Peyer's patch (tissue), 4 donors: ENCODE measurements around the gene ADAM12.

Source experiments
- CTCF ChIP-seq, 6 experiments: fragments of 450-650 bp in 4 of 6; fragments of 200-600 bp in 2 of 6; sonication (generic) in 1 of 6; IDR thresholded peaks; one replicate each; pipeline ENCODE4 v1.5.1; 2017 to 2019; ENCODE audit warnings: antibody characterized with exemption in 6 of 6, mild to moderate bottlenecking in 3 of 6, moderate library complexity in 1 of 6
- POLR2A ChIP-seq, 2 donors: fragments of 450-650 bp; IDR thresholded peaks; one replicate each; pipeline ENCODE4 v1.5.1; 2017; ENCODE audit warnings: antibody characterized with exemption in 2 of 2, mild to moderate bottlenecking in 2 of 2, moderate library complexity in 2 of 2

- no peak for TF ChIP-seq POLR2A (IDR thresholded peaks at IDR 0.05)
- TF ChIP-seq CTCF (IDR thresholded peaks at IDR 0.05), result no peak
Observed at GRCh38 chr10:126334272-126334671, 54.0 kb downstream of the ADAM12 start.
